Coronary artery (tissue), 2 donors: ENCODE measurements around the gene URM1.

ENCODE experiments used
- DNase-seq: peaks from one replicate; pipeline ENCODE4 v3.0.0-alpha.2; 2017; ENCODE audit warnings: low spot score
- H3K27ac ChIP-seq, 2 donors: fragments of 200-600 bp; sonication (generic); one replicate each; pipeline ENCODE4 v1.5.1; 2016 to 2019
- H3K4me3 ChIP-seq: fragments of 200-600 bp; sonication (generic); 2 replicates; pipeline ENCODE4 v1.5.1; 2016; ENCODE audit warnings: mild to moderate bottlenecking, moderate library complexity
- TF ChIP-seq, protein P1 (sequence below): fragments of 200-600 bp; sonication (generic); IDR thresholded peaks from one replicate; pipeline ENCODE4 v1.5.1; 2019; ENCODE audit warnings: antibody characterized with exemption

Gene URM1

DNA sequence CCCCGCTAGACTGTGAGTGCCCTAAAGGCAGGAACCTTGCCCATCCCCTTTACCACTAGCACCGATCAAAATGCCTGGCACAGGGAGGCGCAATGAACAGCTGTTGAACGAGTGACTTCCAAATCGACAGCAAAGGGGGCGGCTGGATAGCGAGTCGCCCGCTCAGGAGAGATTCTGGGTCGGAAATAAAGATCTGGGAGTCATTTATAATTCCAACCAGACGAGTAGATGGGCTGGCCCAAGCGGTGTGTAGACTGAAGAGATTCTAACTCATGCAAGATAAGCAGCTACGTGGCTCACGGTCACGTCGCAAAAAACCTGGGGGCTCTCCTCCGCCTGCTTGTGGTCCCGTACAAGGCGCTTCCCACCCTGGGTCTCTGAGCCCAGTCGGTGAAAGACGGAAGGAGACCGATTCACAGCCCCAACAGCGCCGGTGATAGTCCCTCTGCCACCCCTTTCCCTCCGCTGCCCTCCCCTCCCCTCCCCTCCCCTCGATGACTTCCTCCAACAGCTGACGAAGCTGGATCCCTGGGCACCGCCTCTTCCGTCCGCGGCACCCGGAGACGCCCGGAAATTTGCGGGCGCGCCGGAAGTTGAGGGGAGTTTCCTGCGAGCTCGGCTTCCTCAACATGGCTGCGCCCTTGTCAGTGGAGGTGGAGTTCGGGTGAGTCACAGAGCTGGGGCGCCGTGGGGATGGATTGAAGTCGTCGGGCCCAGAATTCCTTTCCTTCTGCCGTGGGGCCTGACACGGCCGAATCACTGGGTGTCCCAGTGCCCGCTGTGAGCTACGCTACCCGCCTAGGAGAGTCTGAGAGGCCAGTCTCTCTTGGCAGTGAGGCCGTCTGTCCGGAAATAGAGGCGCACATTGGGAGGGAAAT, at the start of gene URM1:
Gene URM1 (plus strand): TSS at position 623 of the 878 bp plus-strand sequence. CDS start 7 bp downstream, at position 630.
- H3K27ac ChIP-seq: peak within 1 kb of the TSS; percentile 72 to 97
- H3K4me3 ChIP-seq: peak within 1 kb of the TSS; percentile 85
- TF ChIP-seq, protein P1, sequence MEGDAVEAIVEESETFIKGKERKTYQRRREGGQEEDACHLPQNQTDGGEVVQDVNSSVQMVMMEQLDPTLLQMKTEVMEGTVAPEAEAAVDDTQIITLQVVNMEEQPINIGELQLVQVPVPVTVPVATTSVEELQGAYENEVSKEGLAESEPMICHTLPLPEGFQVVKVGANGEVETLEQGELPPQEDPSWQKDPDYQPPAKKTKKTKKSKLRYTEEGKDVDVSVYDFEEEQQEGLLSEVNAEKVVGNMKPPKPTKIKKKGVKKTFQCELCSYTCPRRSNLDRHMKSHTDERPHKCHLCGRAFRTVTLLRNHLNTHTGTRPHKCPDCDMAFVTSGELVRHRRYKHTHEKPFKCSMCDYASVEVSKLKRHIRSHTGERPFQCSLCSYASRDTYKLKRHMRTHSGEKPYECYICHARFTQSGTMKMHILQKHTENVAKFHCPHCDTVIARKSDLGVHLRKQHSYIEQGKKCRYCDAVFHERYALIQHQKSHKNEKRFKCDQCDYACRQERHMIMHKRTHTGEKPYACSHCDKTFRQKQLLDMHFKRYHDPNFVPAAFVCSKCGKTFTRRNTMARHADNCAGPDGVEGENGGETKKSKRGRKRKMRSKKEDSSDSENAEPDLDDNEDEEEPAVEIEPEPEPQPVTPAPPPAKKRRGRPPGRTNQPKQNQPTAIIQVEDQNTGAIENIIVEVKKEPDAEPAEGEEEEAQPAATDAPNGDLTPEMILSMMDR: no peak
- peak; percentile 99 for DNase-seq

DNA sequence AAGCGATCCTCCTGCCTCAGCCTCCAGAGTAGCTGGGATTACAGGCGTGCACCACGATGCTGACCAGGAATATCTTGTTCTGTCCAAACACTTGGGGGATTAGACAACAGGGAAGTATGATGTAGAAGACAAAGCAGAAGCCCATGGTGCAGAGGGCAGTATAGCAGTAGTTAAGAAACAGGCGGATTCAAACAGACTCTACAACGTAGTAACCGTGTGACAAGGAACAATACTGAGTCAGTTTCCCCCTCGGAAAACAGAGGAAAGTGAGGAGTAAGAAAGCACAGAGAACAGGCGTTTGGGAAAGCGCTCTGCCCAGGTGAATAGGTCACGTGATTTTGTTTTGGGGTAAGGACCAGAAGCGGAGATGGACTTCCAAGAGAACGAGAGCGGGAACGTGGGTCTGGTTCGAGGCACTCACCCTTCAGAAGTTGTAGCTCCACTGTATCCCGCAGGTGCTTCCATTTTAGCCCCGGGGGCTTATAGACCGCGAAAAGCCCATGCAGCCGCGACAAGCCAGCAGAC, 49.2 kb upstream of the URM1 start:
- peak overlapping the region in 1 of 2 donors; percentile 94 for H3K27ac ChIP-seq
- no peak for DNase-seq

DNA sequence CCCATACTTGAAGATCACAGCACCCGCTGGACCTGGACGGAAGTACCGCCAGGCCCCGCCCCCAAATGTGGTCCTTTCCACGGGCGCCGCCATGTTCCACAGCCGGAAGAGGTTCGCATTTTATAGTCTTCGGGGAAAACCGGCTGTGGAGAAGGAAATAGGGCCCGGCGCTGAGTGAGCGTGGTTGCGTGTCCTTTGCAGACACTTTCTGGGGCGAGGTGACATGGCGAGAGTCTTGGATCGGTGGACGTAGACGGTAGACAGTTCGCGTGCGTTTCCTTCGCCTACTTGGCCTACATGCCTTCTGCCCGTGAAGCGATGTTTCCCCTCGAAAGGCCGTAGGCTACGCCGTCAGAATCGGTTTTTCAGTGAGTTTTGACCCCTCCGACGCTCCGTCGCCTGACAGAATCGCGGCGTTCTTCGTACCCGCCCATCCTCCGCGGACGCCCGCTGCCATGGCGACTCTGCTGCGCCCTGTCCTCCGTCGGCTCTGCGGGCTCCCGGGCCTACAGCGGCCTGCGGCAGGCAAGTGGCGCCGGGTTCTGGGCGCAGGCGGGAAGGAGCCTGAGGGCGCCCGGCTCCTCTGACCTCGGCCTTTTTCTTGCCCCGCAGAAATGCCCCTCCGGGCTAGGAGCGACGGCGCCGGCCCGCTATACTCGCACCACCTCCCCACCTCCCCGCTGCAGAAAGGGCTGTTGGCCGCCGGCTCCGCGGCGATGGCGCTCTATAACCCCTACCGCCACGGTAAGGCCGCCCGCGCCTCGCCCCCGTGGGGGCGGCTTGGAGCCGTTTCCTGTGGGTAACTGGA, 48.6 kb upstream of the URM1 start, which contains the start of the genes COQ4 and TRUB2:
Gene COQ4 (plus strand): TSS at position 436 of the 808 bp plus-strand sequence. CDS start 20 bp downstream, at position 456.
Gene TRUB2 (minus strand): TSS at position 44 of the 808 bp plus-strand sequence. CDS start 39 bp downstream, at position 5.
- TF ChIP-seq, protein P1: no peak
- peak; percentile 96 for DNase-seq
- Histone ChIP-seq H3K4me3 (peak within 1 kb of the TSS; percentile 83), H3K27ac (peak within 1 kb of the TSS; percentile 55 to 94)

More for the DNA sequence above, 49.2 kb upstream of the URM1 start:
- TF ChIP-seq, protein P1: no peak
- peak overlapping the region; percentile 83 for H3K4me3 ChIP-seq

DNA sequence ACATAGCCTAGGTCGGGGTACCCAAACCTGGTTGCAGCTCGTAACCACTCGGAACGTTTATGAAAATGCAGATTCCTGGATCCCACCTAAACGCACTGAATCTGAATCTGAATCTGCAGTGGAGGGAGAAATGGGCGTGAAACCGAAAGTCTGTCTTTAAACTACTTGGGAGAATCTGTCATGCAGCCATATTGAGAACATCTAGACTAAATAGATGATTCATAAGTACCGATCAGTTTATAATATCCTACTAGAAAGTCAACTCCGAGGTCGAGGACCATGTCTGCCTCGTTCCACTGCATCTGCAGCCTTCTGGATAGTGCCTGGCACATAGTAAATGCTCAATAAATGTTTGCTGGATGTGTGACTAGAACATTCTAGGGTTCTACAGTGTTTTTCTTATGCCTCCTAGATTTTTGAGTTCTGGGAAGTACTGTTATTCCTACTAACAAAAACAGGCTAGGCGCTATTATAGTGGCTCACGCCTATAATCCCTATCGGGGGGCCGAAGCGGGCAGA, 47.9 kb upstream of the URM1 start:
- DNase-seq: no peak
- TF ChIP-seq, protein P1: no peak
- H3K4me3 ChIP-seq: peak overlapping the region; percentile 83

DNA sequence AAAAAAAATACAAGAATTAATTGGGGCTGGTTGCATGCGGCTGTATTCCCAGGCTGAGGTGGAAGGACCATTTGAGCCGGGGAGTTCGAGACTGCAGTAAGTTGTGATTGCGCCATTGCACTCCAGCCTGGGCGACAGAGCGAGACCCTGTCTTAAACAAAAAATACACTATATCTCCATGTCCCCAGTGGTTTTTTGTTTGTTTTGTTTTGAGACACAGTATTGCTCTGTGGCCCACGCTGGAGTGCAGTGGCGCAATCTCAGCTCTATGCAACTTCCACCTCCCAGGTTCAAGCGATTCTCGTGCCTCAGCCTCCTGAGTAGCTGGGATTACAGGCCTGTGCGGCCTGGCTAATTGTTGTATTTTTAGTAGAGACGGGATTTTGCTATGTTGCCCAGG, 47.4 kb upstream of the URM1 start:
- TF ChIP-seq, protein P1: no peak
- no peak for DNase-seq

More for the DNA sequence above, 47.9 kb upstream of the URM1 start:
- peak overlapping the region in 1 of 2 donors; percentile 94 for H3K27ac ChIP-seq

DNA sequence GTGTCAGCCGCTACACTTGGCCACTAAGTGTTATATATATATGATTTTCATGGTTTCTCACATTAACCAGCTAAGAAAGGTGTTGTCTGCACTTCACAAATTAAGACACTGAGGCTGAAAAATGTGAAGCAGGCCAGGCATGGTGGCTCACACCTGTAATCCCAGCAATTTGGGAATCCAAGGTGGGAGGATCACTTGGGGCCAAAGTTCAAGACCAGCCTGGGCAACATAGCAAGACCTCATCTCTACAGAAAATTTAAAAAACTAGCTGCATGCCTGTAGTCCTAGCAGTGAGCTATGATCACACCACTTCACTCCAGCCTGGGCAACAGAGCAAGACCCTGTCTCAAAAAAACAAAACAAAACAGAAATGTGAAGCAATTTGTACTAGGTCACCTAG, 46.8 kb upstream of the URM1 start:
- no peak for DNase-seq

More for the DNA sequence above, 47.4 kb upstream of the URM1 start:
- Histone ChIP-seq H3K27ac (no peak overlapping the region), H3K4me3 (peak overlapping the region; percentile 83)

More for the DNA sequence above, 46.8 kb upstream of the URM1 start:
- Histone ChIP-seq H3K27ac (no peak overlapping the region), H3K4me3 (no peak overlapping the region)
- TF ChIP-seq, protein P1: no peak
